Stimulated activated CD8-positive, alpha-beta memory T cell treated with anti-CD3 and anti-CD28 coated beads, Interleukin-4, amount 100 ng/mL, for 1 hour (primary cell): Measurements from ENCODE around the gene PLIN3.
"Not testable (repeated sequence)": the region's sequence is repeated elsewhere in the genome, so short reads cannot be mapped to it uniquely, and the experiment has no call there.

Experiments
- DNase-seq, 2 donors: peaks; one replicate each; pipeline ENCODE4 v3.0.0-alpha.2; 2020; ENCODE audit warnings: low read depth in 2 of 2, low spot score in 1 of 2

PLIN3 gene, protein sequence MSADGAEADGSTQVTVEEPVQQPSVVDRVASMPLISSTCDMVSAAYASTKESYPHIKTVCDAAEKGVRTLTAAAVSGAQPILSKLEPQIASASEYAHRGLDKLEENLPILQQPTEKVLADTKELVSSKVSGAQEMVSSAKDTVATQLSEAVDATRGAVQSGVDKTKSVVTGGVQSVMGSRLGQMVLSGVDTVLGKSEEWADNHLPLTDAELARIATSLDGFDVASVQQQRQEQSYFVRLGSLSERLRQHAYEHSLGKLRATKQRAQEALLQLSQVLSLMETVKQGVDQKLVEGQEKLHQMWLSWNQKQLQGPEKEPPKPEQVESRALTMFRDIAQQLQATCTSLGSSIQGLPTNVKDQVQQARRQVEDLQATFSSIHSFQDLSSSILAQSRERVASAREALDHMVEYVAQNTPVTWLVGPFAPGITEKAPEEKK

DNA sequence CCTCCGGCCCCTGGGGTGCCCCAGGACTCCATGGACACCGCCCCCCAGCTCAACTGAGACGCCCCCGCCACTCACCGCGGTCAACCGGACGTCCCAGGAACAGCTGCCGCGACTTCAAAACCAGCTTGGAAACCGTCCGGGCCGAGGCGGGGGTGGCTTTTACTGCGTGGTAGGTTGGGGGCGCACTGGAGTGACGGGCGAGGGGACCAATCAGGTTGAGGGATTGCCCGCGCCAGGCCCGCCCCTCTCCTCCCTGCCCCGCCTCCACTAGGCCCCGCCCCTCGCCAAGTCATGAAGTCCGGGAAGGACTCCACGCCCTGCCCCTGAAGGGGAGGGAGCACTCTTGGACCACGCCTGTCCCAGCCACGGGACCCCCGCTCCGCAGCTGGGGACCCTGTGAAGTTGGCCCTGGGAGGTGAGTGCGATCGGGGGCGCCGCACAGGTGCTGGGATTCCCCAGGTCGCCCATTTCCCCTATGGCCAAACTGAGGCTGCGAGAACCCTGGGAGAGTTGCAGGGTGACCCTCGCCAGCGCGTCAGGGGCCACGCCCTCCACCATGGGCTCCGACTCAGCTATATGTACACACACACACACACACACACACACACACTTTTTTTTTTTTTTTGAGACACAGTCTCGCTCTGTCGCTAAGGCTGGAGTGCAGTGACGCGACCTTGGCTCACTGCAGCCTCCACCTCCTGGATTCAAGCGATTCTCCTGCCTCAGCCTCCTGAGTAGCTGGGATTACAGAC, at the start of gene PLIN3:
PLIN3 (minus strand) TSS at position 134 of the 752 bp plus-strand sequence. CDS start 6,273 bp downstream, outside the sequence.
- DNase-seq = peak; percentile 83 to 84

DNA sequence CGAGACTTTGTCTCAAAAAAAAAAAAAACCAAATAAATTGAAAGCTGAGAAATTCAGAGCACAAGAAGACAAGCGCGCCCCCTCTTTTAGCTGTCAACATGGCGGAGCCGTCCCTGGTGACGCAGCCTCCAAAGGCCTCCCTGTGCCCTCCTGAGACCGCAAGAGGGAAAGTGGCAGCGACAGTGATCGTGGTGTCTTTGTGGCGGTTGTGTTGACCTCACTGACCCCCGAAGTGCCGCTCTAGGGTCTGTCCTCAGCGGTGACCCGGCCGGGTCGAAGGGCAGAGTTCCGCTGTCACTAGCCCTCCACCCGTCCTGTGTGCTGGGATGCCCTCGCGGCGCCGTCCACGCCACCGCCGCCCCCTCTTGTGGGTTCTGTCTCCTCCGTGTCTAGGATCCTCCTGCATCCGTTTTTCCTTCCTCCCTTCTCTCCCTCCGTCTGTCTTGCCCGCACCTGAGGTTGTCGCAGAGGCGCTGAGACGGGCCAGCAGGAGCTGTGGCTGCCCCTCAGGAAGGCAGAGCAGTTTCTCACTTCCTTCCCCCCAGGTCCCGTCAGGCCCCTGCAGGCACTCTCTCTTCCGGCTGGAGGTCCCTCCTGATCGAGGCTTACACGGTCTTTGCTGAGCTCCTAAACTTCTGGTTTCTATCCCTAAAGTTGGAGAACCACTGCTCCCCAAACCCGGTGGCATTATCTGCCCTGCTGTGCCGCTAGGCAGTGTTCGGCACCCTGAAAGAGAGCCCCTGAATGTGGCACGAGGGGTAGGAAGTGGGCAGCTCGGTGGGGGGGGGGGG, 49.0 kb upstream of the PLIN3 start:
- no peak for DNase-seq

DNA sequence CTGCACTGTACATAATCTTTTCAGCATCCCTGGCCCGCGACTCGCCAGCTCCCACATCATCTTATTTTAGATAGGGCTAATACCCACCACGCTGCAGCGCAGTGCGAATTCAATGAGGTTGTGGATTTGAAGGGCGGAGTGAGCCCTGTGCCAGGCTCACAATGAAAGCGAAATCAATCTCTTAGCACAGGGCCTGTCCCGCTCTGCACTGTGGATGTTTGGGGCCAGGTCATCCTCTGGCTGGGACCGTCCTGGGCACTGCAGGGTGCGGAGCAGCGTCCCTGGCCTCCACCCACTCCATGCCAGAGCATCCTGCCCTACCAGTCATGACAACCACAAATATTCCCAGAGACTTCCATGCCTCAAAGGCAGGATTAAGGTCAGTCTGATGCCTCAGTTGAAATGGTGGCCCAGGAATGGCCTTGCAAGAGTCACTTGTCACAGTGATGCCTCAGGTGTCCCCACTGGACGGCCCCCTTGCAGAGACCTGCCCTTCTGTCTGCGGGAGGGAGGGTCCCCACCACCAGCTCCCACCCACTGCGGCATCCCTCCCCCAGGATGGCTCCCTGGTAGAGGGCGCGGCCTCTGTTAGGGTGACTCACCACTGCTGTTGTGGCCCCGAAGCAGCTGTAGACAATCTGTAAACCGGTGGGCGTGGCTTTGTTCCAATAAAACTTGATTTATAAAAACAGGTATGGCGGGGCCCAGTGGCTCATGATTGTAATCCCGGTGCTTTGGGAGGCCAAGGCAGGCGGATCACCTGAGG, 47.5 kb upstream of the PLIN3 start:
- peak; percentile 63 to 68 for DNase-seq

DNA sequence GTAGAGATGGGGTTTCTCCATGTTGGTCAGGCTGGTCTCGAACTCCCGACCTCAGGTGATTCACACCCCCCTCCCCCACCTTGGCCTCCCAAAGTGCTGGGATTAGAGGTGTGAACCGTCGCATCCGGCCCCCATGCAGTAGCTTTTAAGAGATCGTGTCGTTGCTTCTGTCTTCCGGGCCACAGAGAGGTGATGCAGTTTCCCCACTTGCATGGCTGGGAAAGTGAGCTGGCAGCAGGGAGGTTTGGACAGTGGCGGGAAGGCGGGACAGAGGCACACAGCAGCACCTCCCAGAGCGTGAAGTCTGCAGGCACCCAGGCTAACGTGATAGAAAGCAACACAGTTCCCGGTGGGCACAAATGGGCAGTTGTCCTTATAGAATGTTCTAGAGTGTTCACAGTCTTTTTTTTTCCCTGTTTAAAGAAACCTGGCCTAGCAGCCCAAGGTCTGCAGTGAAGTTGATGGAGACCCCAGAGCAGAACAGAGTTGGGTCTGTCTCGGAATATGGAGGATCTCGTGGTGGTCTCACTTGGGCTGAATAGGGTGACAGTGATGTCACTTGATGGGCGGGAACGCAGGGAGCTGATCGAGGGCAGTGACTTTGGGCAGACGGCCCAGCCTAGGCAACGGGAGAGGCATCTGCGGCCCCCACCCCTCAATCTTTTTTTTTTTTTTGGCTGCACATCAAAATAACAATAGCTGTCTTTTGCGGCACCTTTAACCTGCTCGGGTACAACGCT, 46.7 kb upstream of the PLIN3 start:
- no peak for DNase-seq

DNA sequence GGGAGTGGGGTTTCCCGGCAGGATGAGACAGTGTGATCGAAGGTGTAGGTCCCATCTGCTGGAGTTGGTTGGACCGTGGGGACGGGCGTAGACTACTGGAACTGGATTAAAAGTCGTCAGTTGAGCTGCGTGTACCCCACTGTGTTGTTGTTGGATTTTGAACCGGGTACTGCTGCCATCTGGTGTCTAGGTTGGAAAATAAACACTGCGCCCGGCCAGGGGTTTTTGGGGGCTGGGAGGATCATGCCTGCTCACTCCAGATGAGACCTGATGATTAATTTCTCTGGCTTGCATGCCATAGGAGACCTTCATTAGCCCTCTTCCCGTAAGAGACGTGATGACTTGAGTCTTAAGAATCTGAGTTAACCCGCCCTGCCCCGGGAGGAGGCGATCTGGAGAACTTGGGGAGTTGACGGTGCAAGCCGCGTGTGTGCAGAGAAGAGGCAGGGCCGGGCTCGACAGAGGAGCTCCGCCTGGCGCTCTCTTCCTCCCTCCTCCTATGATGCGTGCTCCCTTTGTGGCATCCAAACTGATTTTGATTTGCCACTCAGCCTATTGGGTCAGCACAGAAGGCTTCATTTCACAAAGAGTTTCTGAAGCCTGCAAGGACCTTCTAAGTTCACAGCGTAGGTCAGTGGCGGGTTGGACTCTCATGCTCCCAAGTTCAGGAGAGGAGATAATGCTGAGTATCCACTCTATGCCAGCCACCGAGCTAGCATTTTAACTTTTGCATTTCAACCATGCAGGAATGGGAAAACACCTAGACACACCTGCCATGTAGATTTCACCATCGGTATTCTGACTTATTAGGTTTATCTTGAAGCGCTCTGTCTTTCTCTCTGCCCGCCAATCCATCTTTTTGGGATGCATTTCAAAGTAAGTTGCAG, 44.6 kb upstream of the PLIN3 start:
- peak in 1 of 2 donors; percentile 47 for DNase-seq

DNA sequence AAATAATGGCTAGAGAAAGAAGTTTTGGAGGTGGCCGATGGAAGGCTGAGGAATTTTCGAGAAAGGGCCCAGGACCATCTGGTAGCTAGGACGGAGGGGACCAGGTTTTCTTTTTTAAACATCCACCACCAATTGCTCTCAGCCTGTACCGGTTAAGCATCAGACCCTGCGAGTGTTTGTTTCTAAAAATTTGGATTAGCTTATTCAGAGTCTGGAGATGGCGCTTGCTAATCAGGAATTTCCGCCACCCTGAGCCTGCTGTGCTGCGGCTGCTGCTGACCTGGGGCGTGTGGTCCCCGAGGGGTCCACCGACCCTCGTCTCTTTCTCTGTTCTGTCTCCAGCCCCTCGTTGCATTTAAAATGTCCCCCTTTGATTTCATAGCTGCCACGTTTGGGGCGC, 43.8 kb upstream of the PLIN3 start:
- DNase-seq = no peak

DNA sequence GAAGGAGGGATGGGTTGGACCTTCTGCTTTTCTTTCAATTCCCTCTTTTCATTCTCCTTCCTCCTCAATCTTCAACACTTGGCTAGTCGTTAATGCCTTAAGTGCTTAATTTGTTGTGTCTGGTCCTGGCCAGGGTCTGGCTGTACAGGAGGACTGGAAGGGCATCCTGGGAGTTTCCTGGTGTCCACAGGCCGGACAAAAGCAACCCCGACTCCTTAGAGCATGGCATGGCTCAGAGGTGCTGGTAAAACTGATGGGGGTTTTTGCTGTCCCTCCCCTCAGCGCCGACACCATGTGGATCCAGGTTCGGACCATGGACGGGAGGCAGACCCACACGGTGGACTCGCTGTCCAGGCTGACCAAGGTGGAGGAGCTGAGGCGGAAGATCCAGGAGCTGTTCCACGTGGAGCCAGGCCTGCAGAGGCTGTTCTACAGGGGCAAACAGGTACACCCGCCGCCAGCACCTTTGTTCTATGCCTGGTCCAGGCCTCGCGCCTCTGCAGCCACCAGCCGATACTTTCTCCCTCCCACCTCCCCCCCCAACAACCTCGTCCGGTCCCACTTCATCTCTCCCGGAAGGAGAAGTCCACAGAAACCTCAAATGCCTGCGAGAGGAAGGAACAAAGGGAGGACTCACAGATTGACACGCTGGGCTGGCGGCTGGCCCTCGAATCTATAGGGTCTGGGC, 43.3 kb upstream of the PLIN3 start:
- DNase-seq = no peak

DNA sequence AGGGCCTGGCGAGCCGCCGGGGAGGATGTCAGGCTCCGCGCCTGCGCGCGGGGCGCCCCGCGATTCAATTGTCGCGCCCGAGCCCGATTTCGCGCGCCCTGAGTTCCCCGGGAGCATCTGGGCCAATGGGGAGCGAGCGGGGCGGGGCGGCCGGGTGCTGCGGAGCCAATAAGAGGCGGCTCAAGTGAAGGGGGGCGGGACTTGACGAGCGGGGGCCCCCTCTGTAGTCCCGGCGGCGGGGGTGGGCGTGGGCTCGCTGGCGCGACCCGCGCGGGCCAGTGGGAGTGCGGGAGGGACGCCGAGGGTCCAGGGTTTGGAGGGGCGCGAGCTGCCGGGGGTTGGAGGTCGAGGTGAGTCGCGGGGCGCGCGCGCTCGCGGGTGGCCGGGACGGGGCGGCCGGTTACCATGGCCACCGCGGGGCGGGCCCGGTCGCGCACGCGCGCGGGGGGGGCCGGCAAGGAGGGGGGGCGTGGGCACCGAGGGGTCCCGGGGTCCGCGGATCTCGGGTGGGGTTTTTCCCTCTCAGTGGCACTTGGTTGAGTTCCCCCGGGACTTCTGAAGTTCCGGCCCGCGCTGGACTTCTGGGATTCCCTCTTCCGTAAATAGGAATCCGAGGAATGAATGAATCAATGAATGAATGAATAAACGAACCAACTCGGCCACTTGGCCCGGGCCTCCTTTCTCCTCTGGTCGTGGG, 42.6 kb upstream of the PLIN3 start:
- DNase-seq = peak; percentile 83 to 88

DNA sequence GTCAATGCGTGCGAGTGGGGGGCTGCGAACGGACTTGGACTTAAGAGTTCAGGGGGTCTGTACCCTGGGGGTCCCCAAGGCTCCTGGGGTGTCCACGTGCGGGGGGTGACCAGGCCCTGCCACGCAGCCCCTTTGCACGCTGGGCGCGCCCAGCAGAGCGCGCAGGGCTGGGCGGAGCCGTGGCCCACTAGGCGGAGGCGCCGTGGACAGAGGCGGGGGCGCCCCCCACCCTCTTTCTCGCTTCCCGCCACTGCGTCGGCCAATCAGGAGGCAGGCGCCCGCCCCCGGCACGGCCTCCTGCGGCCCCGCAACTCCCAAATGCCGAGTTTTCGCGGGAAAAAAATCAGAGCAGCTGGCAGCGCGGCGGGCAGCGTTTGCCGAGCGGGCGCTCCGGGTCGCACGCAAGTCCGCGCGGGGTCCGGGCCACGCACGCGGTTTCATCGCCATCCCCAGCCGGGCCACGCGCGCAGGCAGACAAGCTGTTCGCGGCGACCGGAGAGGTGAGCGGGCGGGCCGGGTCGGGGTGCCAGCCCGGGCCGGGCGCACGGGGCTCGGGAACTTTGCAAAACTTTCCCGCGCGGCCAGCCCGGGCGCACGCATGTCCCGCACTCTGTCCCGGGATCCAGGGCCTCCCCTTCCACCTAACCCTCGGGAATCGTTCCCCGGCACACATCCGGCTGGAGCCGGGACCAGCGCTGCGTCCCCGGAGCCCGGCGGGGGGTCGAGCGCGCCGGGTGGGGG, 41.9 kb upstream of the PLIN3 start, which contains the start of gene UHRF1:
UHRF1 (plus strand) TSS at position 346 of the 741 bp plus-strand sequence. CDS start 1,385 bp downstream, outside the sequence.
- no peak for DNase-seq

DNA sequence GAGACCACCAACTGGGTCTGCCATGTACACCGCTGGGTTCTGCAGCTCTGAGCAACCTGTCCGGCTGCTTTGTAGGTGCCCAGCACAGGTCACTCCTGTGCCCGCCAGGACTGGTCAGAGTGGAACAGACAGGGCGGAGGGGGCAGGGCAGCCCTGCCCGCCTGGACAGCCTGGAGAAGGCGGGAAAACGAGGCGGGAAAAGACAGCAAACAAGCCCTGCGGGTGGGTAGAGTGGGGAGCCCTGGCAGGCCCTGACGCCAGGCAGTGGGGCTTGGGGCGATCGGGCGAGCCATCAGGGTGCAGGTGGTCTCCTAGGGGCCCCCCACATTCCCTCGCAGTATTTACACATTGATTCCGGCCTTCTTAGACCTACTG, 41.3 kb upstream of the PLIN3 start:
- DNase-seq = no peak

DNA sequence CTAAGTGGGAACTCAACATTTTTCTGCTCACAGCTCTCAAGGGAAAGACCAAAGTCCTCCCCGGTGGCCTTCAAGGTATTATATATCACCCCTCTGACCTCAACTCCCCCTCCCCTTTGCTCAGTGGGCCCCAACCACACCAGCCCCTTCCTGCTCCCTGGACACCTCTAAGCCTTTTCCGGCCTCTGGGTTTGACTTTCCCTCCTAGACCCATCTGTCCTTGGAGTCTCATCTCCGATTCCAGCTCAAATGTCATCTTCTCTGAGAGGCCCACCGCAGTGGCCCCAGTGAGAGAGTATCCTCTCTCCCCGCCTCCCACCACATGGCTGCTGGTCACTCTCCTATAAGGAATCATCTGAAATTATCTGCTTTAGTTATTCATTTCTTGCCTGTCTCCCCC, 40.9 kb upstream of the PLIN3 start:
- no peak for DNase-seq

DNA sequence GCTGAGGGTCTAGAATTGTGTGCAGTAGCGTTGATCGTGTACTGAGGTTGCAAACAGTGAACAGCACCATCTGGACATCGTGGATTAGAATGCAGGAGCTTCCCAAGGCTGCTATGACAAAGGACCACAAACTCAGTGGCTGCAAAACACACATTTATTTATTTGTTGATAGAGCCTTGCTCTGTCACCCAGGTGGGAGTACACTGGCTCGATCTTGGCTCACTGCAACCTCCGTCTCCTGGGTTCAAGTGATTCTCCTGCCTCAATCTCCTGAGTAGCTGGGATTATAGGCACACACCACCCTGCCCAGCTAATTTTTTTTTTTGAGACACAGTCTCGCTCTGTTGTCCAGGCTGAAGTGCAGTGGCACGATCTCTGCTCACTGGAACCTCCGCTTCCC, 39.5 kb upstream of the PLIN3 start:
- no peak for DNase-seq

DNA sequence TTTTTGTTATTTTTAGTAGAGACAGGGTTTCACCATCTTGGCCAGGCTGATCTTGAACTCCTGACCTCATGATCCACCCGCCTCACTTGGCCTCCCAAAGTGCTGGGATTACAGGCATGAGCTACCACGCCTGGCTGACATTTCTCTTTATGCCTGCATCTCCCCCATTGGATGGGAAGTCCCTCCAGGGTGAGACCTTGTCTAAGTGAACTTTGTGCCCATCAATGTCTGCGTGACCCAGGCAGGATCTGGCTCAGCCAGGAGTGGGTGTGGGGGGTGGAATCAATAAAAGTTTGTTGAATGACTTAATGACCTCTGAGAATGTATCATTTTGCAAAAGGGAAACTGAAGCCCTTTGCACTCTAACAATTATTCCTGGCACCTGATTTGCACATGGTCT, 37.0 kb upstream of the PLIN3 start:
- DNase-seq = no peak

DNA sequence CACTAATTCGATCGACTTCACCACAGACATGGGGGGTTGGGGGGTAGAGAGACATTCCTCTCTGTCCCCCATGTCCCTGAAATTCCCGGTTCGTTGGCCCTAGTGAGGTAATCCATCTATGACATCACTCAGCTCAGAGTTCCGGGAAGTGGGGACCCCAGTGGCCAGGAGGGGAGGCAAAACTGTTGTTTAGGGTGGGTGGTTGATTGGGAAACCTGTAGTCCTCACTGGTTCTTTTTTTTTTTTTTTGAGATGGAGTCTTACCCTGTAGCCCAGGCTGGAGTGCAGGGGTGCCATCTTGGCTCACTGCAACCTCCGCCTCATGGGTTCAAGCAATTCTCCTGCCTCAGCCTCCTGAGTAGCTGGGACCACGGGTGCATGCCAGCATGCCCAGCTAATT, 35.3 kb upstream of the PLIN3 start, which contains the start of gene ARRDC5:
ARRDC5 (minus strand) TSS at position 101 of the 400 bp plus-strand sequence; CDS start at position 30, 71 bp downstream.
- no peak for DNase-seq

DNA sequence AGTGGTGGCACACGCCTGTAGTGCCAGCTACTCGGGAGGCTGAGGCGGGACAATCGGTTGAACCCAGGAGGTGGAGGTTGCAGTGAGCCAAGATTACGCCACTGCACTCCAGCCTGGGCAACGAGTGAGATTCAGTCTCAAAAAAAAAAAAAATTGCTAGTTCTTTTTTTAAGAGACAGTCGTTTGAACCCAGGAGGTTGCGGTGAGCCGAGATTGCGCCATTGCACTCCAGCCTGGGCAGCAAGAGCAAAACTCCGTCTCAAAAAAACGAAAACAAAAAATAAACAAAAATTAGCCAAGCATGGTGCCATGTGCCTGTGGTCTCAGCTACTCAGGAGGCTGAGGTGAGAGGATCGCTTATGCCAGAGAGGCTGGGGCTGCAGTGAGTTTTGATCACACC, 33.4 kb upstream of the PLIN3 start:
- not testable (repeated sequence) for DNase-seq

DNA sequence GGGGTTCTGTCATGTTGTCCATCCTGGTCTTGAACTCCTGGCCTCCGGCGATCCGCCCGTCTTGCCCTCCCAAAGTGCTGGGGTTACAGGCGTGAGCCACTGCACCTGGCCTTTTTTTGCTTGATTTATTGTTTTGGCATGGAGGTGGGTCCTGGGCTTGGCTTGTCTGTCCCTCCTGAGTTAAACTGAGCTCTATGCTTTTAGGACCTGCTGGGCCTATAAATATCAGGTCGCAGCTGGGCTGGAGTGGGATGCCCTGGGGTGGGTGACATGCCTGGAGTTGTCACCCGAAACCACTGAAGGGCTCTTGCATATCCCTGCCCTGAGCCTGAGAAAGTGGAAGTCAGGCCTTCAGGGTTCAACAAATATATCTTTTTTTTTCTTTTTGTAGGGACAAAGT, 29.7 kb upstream of the PLIN3 start:
- DNase-seq = no peak

DNA sequence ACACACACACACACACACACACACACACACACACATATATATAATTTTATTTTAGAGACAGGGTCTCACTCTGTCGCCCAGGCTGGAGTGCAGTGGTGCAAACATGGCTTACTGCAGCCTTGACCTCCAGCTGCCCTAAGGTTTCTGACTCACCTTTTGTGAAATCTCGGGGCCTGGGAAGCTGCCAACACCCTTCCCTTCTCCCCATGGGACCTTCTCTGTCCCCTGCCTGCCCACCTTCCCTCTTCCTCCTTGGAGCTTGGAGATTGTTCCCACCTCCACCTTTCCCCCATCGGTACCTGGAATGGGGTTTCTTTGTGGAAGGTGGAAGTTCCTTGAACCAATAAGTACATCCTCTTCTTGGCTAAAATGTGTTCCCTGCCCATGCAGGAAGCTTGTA, 28.9 kb upstream of the PLIN3 start:
- no peak for DNase-seq
